Lower leg skin (tissue), 4 donors: Measurements from ENCODE around the gene AKAP9. TPM values are rescaled to one million over a fixed set of nuclear protein-coding genes. Genes with fewer than 3 reads are reported as not detected.

ENCODE experiments used
- DNase-seq, 2 donors: peaks; one replicate each; pipeline ENCODE4 v3.0.0-alpha.2; 2019; ENCODE audit warnings: low spot score in 2 of 2
- H3K4me3 ChIP-seq: fragments of 200-600 bp; sonication (generic); 2 replicates; pipeline ENCODE4 v1.5.1; 2017; ENCODE audit warnings: mild to moderate bottlenecking, low read depth; ENCODE audit not compliant: poor library complexity, severe bottlenecking
- POLR2A ChIP-seq, 2 donors: fragments of 450-650 bp; IDR thresholded peaks; one replicate each; pipeline ENCODE4 v1.6.1; 2016 to 2017; ENCODE audit warnings: antibody characterized with exemption in 2 of 2, mild to moderate bottlenecking in 1 of 2, moderate library complexity in 1 of 2
- WGBS, 2 donors: methylation state at CpG; one replicate each; pipeline ENCODE4 v1.1.5; 2018; 5-methylcytosine and 5-hydroxymethylcytosine counted together
- intact Hi-C: fragments of 100-400 bp; cut with DNase I; formaldehyde crosslinking; loops from one replicate; pipeline ENCODE4 v1.15.0; 2023; ENCODE audit warnings: low total_unique reads
- total RNA-seq, 4 donors: library from RNA; depleted of rRNA; stranded (reverse); fragments of >200 nt; gene quantifications; one replicate each; pipeline ENCODE4 v1.1.0, GENCODE V29; 2016
- TF ChIP-seq, protein P1 (sequence below), 3 donors: fragments of 450-650 bp; IDR thresholded peaks; one replicate each; pipeline ENCODE4 v1.5.1; 2016; ENCODE audit warnings: antibody characterized with exemption in 3 of 3, mild to moderate bottlenecking in 3 of 3, moderate library complexity in 2 of 3

AKAP9 gene
- total RNA-seq, 4 donors from 2014 or later = 52.9 to 74.8 (median 64.4) TPM

DNA sequence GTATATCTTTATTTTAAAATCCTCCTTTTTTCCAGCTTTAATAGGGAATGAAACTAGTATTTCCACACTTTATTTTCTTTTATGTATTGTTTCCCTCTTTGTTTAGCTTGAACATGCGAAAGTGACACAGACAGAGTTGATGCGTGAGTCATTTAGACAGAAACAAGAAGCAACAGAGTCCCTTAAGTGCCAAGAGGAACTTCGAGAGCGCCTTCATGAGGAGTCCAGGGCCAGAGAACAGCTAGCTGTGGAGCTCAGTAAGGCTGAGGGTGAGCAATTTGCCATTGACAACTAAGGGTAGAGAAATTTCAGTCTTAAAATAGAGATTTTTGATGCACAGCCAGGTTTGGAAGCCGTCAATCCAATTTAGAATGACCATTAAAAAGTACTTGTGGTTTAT, 120.5 kb downstream of the AKAP9 start:
- no peak overlapping the region for H3K4me3 ChIP-seq
- no peak for DNase-seq
- intact Hi-C loops = no loop called here
- TF ChIP-seq, protein P1, sequence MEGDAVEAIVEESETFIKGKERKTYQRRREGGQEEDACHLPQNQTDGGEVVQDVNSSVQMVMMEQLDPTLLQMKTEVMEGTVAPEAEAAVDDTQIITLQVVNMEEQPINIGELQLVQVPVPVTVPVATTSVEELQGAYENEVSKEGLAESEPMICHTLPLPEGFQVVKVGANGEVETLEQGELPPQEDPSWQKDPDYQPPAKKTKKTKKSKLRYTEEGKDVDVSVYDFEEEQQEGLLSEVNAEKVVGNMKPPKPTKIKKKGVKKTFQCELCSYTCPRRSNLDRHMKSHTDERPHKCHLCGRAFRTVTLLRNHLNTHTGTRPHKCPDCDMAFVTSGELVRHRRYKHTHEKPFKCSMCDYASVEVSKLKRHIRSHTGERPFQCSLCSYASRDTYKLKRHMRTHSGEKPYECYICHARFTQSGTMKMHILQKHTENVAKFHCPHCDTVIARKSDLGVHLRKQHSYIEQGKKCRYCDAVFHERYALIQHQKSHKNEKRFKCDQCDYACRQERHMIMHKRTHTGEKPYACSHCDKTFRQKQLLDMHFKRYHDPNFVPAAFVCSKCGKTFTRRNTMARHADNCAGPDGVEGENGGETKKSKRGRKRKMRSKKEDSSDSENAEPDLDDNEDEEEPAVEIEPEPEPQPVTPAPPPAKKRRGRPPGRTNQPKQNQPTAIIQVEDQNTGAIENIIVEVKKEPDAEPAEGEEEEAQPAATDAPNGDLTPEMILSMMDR (IDR thresholded peaks at IDR 0.05) = no peak
- TF ChIP-seq POLR2A (IDR thresholded peaks at IDR 0.05) = no peak
- WGBS, 2 donors = 85 to 88% methylated on average over 5 of the region's 5 CpGs

DNA sequence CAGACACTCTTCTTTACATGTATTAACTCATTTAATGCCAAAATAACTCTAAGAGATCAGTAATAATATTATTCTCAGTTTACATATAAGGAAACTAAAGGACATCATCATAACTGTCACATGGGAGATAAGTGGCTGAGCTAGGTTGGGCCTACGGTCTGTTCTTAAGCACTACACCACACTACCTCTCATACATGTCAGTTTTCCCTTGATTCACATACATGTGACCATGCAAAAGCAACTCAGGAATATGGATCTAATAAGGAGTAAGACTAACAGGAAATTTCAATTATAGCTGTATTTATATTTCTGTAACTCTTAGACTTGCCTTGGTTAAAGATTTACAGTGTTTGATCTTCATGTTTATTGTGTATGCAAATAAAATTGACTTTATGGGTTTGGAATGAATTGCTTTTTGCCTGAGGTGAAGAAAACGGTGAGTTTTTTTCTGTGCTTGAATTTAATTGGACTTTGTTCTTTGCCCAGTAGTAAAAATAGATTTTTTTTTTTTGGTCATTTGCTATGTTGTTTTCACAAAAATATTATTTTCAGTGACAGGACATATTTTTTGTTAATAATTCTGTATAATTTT, 123.9 kb downstream of the AKAP9 start:
- H3K4me3 ChIP-seq = no peak overlapping the region
- 61 to 64% methylated on average over 2 of the region's 2 CpGs for WGBS, 2 donors
- TF ChIP-seq, protein P1 (IDR thresholded peaks at IDR 0.05) = no peak
- no peak for TF ChIP-seq POLR2A (IDR thresholded peaks at IDR 0.05)
- no peak for DNase-seq
- intact Hi-C loops = no loop called here

- no peak for TF ChIP-seq POLR2A (IDR thresholded peaks at IDR 0.05)
- TF ChIP-seq, protein P1 (IDR thresholded peaks at IDR 0.05) = no peak
These were observed 130.4 kb downstream of the AKAP9 start for GRCh38 chr7:92071032-92071431.

GRCh38 chr7:92072121-92072520, 131.5 kb downstream of the AKAP9 start:
- no peak overlapping the region for H3K4me3 ChIP-seq
- DNase-seq = no peak
- WGBS, 2 donors = 88 to 93% methylated on average over 1 of the region's 1 CpG
- no peak for TF ChIP-seq POLR2A (IDR thresholded peaks at IDR 0.05)
- TF ChIP-seq, protein P1 (IDR thresholded peaks at IDR 0.05) = no peak
- intact Hi-C loops = no loop called here

More at GRCh38 chr7:92071032-92071431, 130.4 kb downstream of the AKAP9 start:
- intact Hi-C loops = no loop called here
- no peak for DNase-seq
- H3K4me3 ChIP-seq = no peak overlapping the region
- WGBS, 2 donors = 88 to 93% methylated on average over 5 of the region's 5 CpGs

DNA sequence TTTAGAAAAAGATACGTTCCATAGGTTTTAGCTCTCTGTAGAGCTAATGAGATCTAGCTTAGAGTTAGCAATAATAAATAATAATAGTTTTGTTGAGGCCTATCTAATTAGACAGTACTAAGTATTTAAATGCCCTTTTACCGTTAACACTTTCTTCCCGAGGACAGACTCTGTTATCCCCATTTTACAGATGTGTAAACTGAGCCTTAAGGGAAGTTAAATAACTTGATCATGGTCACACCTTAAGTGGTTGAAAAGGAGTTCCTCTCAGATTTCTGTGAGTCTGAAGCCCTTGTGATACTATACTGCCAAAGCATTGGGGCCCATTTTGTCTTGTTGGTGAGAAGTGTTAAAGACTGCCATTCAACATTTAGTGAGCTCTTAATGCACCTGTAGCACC, 132.0 kb downstream of the AKAP9 start:
- H3K4me3 ChIP-seq = no peak overlapping the region
- no peak for TF ChIP-seq POLR2A (IDR thresholded peaks at IDR 0.05)
- TF ChIP-seq, protein P1 (IDR thresholded peaks at IDR 0.05) = no peak
- no peak for DNase-seq
- intact Hi-C loops = no loop called here
- 96 to 98% methylated on average over 3 of the region's 3 CpGs for WGBS, 2 donors
